Neutrophil (primary cell): ENCODE data around the gene ZNF585A.
"Not testable (repeated sequence)": the region's sequence is repeated elsewhere in the genome, so short reads cannot be mapped to it uniquely, and the experiment has no call there.

Experiments
- H3K27ac ChIP-seq: fragments of 200-600 bp; sonication (generic); 2 replicates; pipeline ENCODE4 v1.5.1; 2016; ENCODE audit warnings: mild to moderate bottlenecking, moderate library complexity
- H3K27me3 ChIP-seq: fragments of 200-600 bp; sonication (generic); 2 replicates; pipeline ENCODE4 v1.6.0; 2016; ENCODE audit warnings: mild to moderate bottlenecking
- H3K36me3 ChIP-seq: fragments of 200-600 bp; sonication (generic); 2 replicates; pipeline ENCODE4 v1.5.1; 2017
- H3K4me1 ChIP-seq, 2 experiments: fragments of 200-600 bp in 1 of 2; sonication (generic) in 1 of 2; 1 replicate in 1 of 2; 2 replicates in 1 of 2; pipeline versions ENCODE4 v1.5.1 to v1.6.1; 2013 to 2016; ENCODE audit warnings: low read depth in 1 of 2, low read length in 1 of 2, mild to moderate bottlenecking in 1 of 2, moderate library complexity in 1 of 2; ENCODE audit not compliant: control insufficient read depth in 1 of 2, insufficient read depth in 1 of 2
- H3K4me3 ChIP-seq, 2 experiments: fragments of 200-600 bp in 1 of 2; sonication (generic) in 1 of 2; 1 replicate in 1 of 2; 2 replicates in 1 of 2; pipeline ENCODE4 v1.5.1; 2013 to 2016; ENCODE audit warnings: low read depth in 1 of 2, low read length in 1 of 2, mild to moderate bottlenecking in 1 of 2, moderate library complexity in 1 of 2
- H3K9me3 ChIP-seq: fragments of 200-600 bp; sonication (generic); 2 replicates; pipeline ENCODE4 v1.5.1; 2016
- CTCF ChIP-seq: fragments of 200-600 bp; sonication (generic); IDR thresholded peaks from 2 replicates; pipeline ENCODE4 v1.5.1; 2016; ENCODE audit warnings: antibody characterized with exemption

Gene ZNF585A

DNA sequence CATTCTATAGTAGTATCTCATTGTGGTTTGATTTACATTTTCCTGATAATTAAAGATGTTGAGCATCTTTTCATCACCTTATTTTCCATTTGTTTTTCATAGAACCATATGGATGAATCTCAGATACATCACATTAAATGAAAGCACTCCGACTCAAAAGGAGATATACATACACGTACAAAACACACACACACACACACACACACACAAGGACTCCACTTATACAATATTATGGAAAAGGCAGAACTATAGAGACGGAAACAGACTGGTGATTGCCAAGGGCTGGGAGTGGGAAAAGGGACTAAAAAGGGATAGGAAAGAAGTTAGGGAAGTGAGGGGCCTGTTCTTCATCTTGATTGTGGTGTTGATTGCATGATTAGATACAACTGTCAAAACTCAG, 24.3 kb downstream of the ZNF585A start:
- Histone ChIP-seq H3K27ac (no peak overlapping the region), H3K27me3 (no peaks in the 10 kb centered on the region), H3K4me1 (no peaks in the 10 kb centered on the region), H3K9me3 (peaks cover 60% of the 10 kb centered on the region), H3K36me3 (no peaks in the 10 kb centered on the region), H3K4me3 (no peak overlapping the region)
- no peak for TF ChIP-seq CTCF

- Histone ChIP-seq H3K4me3 (no peak overlapping the region), H3K36me3 (no peaks in the 10 kb centered on the region), H3K27me3 (no peaks in the 10 kb centered on the region), H3K27ac (no peak overlapping the region), H3K4me1 (no peaks in the 10 kb centered on the region), H3K9me3 (peaks cover 42% of the 10 kb centered on the region)
- no peak for TF ChIP-seq CTCF
These were observed 36.4 kb downstream of the ZNF585A start for GRCh38 chr19:37136111-37136510.

- no peak for TF ChIP-seq CTCF
- Histone ChIP-seq H3K4me1 (no peaks in the 10 kb centered on the region), H3K9me3 (peaks cover 79% of the 10 kb centered on the region), H3K27me3 (no peaks in the 10 kb centered on the region), H3K4me3 (no peak overlapping the region), H3K36me3 (no peaks in the 10 kb centered on the region), H3K27ac (no peak overlapping the region)
These were observed 43.7 kb downstream of the ZNF585A start for GRCh38 chr19:37128821-37129177.

DNA sequence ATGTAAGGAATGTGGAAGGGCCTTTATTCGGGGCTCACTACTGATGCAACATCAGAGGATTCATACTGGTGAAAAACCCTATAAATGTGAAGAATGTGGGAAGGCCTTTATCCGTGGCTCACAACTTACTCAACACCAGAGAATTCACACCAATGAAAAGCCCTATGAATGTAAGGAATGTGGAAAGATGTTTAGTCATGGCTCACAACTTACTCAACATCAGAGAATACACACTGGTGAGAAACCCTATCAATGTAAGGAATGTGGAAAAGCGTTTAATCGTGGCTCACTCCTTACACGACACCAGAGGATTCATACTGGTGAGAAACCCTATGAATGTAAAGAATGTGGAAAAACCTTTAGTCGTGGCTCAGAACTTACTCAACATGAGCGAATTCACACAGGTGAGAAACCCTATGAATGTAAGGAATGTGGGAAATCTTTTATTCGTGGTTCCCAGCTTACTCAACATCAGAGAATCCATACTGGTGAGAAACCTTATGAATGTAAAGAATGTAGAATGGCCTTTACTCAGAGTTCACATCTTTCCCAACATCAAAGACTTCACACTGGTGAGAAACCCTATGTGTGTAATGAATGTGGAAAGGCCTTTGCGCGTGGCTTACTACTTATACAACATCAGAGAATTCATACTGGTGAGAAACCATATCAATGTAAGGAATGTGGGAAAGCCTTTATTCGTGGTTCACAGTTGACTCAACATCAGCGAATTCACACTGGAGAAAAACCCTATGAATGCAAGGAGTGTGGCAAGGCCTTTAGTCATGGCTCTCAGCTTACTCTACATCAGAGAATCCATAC, 44.3 kb downstream of the ZNF585A start:
- H3K4me3 ChIP-seq = no peak overlapping the region
- H3K27ac ChIP-seq = no peak overlapping the region
- no peak for TF ChIP-seq CTCF
- peaks cover 76% of the 10 kb centered on the region for H3K9me3 ChIP-seq
- no peaks in the 10 kb centered on the region for H3K36me3 ChIP-seq
- no peaks in the 10 kb centered on the region for H3K27me3 ChIP-seq
- no peaks in the 10 kb centered on the region for H3K4me1 ChIP-seq

GRCh38 chr19:37122093-37122492, 50.4 kb downstream of the ZNF585A start:
- H3K27me3 ChIP-seq, H3K4me3 ChIP-seq, H3K27ac ChIP-seq, H3K4me1 ChIP-seq, H3K36me3 ChIP-seq: not testable (repeated sequence)
- H3K9me3 ChIP-seq = peaks cover 24% of the 10 kb centered on the region

DNA sequence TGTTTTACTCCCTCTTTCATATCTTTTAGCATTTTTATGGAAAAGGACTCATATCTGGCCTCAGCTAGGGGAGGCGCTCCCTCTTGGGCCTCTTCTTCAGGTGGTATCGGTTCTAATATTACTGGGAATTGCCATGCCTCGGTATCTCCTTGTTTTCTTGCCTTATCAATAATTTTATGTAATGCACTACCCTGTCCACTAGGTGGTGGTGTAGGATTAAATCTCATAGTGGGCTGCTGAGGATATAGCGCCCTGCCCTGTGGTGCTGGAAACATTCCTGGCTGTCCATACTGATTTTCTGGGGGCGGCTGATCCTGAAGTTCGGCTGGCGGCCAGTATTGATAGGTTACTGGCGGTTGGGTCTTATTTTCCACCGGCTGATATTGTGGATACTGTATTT, 58.5 kb downstream of the ZNF585A start:
- Histone ChIP-seq H3K4me3 (no peak overlapping the region), H3K27ac (no peak overlapping the region), H3K4me1 (no peaks in the 10 kb centered on the region), H3K27me3 (no peaks in the 10 kb centered on the region), H3K9me3 (peaks cover 21% of the 10 kb centered on the region), H3K36me3 (no peaks in the 10 kb centered on the region)
- no peak for TF ChIP-seq CTCF

- H3K4me1 ChIP-seq, H3K27me3 ChIP-seq, H3K27ac ChIP-seq, H3K36me3 ChIP-seq, H3K4me3 ChIP-seq: not testable (repeated sequence)
- H3K9me3 ChIP-seq = peaks cover 29% of the 10 kb centered on the region
These were observed 60.7 kb downstream of the ZNF585A start for GRCh38 chr19:37111753-37112152.

- H3K27ac ChIP-seq, H3K36me3 ChIP-seq: not testable (repeated sequence)
- peaks cover 18% of the 10 kb centered on the region for H3K9me3 ChIP-seq
These were observed 68.4 kb downstream of the ZNF585A start for GRCh38 chr19:37104135-37104534.

More at GRCh38 chr19:37104135-37104534, 68.4 kb downstream of the ZNF585A start:
- H3K4me3 ChIP-seq, H3K4me1 ChIP-seq, H3K27me3 ChIP-seq: not testable (repeated sequence)
